Large intestine (tissue), 3 donors: ENCODE data around the gene SNAPC5. TPM values are rescaled to one million over a fixed set of nuclear protein-coding genes. Genes with fewer than 3 reads are reported as not detected.
"Not testable (repeated sequence)": the region's sequence is repeated elsewhere in the genome, so short reads cannot be mapped to it uniquely, and the experiment has no call there.

ENCODE experiments used
- DNase-seq, 2 donors: peaks; one replicate each; pipeline versions ENCODE4 v3.0.0 to v3.0.0-alpha.2; 2013
- H3K27ac ChIP-seq: one replicate; pipeline ENCODE4 v1.5.1; 2013; ENCODE audit warnings: low read length
- H3K27me3 ChIP-seq: 2 replicates; pipeline ENCODE4 v1.6.1; 2013; ENCODE audit warnings: low read length; ENCODE audit not compliant: control insufficient read depth, insufficient read depth
- H3K36me3 ChIP-seq: 2 replicates; pipeline ENCODE4 v1.6.1; 2013; ENCODE audit warnings: low read length; ENCODE audit not compliant: control insufficient read depth, insufficient read depth
- H3K4me1 ChIP-seq: one replicate; pipeline ENCODE4 v1.6.1; 2013; ENCODE audit warnings: low read length; ENCODE audit not compliant: control insufficient read depth, insufficient read depth
- H3K4me3 ChIP-seq: one replicate; pipeline ENCODE4 v1.5.1; 2013; ENCODE audit warnings: low read length
- H3K9me3 ChIP-seq: one replicate; pipeline ENCODE4 v1.6.1; 2013; ENCODE audit warnings: mild to moderate bottlenecking, low read depth, low read length, moderate library complexity; ENCODE audit not compliant: control insufficient read depth
- WGBS: methylation state at CpG from one replicate; pipeline ENCODE4 v1.1.5; 2013; ENCODE audit warnings: low lambda C conversion rate; ENCODE audit not compliant: insufficient coverage; 5-methylcytosine and 5-hydroxymethylcytosine counted together
- polyA plus RNA-seq: library from polyadenylated mRNA; unstranded; fragments of 120-200 nt; gene quantifications from one replicate; pipeline ENCODE4 v1.2.1, GENCODE V29; 2013

Gene SNAPC5
- polyA plus RNA-seq, 1 donor: 29.7 TPM

DNA sequence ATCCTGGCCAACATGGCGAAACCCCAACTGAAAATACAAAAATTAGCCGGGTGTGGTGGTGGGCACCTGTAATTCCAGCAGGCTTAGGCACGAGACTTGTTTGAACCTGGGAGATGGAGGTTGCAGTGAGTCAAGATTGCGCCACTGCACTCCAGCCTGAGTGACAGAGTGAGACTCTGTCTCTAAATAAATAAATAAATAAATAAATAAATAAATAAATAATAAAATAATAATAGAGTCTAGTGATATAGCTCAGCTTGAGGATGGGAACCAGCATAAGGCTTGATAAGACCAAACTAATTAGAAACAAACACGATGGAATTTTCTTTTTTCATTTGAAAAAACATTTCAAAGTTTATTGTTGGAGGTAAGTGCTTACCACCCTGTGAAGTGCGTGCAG, 36.3 kb downstream of the SNAPC5 start:
- not testable (repeated sequence) for H3K27ac ChIP-seq, DNase-seq, H3K4me1 ChIP-seq, H3K27me3 ChIP-seq, H3K9me3 ChIP-seq, H3K4me3 ChIP-seq, H3K36me3 ChIP-seq
- 100% methylated on average over 1 of the region's 6 CpGs for WGBS

DNA sequence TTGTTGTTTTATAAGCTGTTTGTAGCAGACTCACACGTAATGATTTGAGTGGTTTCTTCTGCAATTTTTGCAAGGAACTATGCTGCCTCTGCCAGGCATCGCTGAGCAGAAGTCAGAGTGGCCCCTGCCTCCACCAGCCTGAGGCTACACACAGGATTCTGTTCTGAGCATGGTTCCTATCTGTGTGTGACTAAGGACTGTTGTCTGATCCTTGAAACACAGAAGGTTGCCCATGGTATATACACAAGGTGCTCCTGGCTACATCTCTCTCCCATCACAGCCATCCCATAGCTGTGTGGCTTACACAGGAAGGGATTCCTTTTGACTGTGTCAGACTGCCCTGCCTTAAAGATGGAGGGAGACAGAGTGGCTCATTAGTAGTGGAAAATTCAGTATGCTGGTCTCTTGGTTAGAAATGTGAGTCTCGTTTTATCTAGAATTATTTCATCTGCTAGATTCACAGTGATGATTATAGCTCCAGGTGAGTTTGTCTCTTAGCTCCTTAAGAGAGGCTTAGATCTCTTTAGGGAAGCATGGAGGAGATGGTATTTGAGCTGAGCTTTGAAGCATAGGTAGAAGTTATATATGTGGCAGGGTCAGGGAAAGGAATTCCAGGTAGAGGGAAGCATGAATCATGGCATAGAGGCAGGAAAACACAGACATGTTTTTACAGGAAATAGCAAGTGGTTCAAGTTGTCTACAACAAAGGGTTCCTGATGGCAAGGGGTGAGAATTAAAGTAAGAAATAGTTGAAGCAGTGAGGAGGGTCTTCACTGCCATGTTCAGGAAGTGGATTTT, 37.5 kb downstream of the SNAPC5 start:
- Histone ChIP-seq H3K27me3 (no peaks in the 10 kb centered on the region), H3K27ac (no peak overlapping the region), H3K9me3 (no peaks in the 10 kb centered on the region), H3K4me3 (no peak overlapping the region), H3K4me1 (peaks cover 3% of the 10 kb centered on the region), H3K36me3 (no peaks in the 10 kb centered on the region)
- no peak for DNase-seq
- no CpG with 5 or more reads among the region's 3 CpGs for WGBS

DNA sequence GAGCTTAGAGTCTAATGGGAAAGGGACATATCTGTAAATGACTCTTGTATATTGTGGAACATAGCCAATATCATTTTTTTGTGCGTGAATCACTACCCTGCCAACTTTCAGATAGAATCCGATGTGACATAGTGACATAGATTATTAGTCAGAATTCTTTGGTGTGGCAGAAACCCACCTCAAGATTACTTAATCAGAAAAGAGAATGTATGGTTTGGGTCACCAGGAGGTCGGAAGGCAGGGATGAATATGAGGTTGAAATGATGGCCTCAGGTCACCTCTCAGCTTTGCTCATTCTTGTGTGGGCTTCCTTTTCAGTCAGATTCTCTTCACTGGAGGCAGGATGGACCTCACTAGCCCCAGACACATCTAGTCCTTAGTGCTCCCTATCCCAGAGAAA, 41.4 kb downstream of the SNAPC5 start:
- Histone ChIP-seq H3K27ac (no peak overlapping the region), H3K27me3 (no peaks in the 10 kb centered on the region), H3K9me3 (no peaks in the 10 kb centered on the region), H3K36me3 (peaks cover 3% of the 10 kb centered on the region), H3K4me1 (no peaks in the 10 kb centered on the region), H3K4me3 (no peak overlapping the region)
- no peak for DNase-seq
- no CpG with 5 or more reads among the region's 3 CpGs for WGBS

- WGBS: no CpG with 5 or more reads among the region's 2 CpGs
These were observed 43.4 kb downstream of the SNAPC5 start for GRCh38 chr15:66454143-66454542.

DNA sequence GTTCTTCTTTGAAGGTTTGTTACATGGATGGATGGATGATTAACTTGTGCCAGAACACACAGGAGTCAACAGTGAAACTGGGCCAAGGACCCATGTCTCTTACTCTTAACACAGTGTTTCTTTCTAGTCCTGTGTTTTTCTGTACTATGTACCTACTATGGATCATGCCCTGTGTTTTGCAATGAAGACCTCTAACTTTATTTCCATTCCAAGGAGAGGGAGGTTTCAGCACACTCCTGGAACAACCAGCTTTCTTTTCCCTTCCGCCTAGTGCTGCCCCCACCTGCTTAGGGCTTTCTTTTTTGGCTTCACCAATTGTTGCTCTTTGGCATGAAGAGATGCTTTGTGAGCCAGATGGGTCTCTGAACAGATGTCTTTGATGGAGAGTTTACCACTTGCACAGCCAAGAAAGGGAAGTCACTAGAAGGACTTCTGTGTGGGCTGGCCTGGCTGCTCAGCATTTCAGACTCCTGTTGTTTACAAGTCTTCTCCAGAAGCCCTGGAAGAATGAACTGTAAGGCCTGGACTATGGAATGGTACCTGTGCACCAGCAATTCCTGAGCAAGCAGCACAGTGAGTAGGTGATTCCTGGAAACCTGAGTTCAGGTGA, 44.5 kb downstream of the SNAPC5 start:
- WGBS: no CpG with 5 or more reads among the region's 1 CpG
- Histone ChIP-seq H3K36me3 (peaks cover 3% of the 10 kb centered on the region), H3K4me3 (no peak overlapping the region), H3K9me3 (no peaks in the 10 kb centered on the region), H3K27ac (no peak overlapping the region), H3K4me1 (no peaks in the 10 kb centered on the region), H3K27me3 (no peaks in the 10 kb centered on the region)
- DNase-seq: peak in 1 of 2 donors; percentile 8

More at GRCh38 chr15:66454143-66454542, 43.4 kb downstream of the SNAPC5 start:
- Histone ChIP-seq H3K36me3 (peaks cover 3% of the 10 kb centered on the region), H3K9me3 (no peaks in the 10 kb centered on the region), H3K27me3 (no peaks in the 10 kb centered on the region), H3K4me3 (no peak overlapping the region), H3K4me1 (no peaks in the 10 kb centered on the region), H3K27ac (no peak overlapping the region)
- no peak for DNase-seq

DNA sequence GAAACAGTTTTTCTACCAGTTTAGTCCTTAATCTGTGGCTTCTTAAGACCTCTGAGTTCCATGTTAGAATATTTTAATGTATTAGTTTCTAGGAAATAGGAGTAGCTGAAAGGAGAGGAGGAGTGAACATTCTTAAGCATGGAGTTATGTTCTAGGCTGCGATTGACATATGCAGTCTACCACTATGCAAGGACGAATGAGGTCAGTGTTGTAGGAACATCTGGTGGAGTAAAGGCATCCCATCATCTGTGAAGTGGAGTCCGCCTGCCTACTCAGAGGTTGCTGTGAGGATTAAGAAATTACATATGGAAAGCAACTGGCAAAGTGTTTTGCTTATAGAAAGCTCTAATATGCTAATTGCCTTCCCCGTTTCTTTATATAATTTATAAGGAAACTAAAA, 45.1 kb downstream of the SNAPC5 start:
- H3K27me3 ChIP-seq: no peaks in the 10 kb centered on the region
- H3K9me3 ChIP-seq: no peaks in the 10 kb centered on the region
- no peaks in the 10 kb centered on the region for H3K4me1 ChIP-seq
- WGBS: 75% methylated on average over 1 of the region's 4 CpGs
- no peak for DNase-seq
- no peak overlapping the region for H3K27ac ChIP-seq
- no peak overlapping the region for H3K4me3 ChIP-seq
- H3K36me3 ChIP-seq: peaks cover 3% of the 10 kb centered on the region

Other genes starting within 250 kb of the SNAPC5 start
- 0.66 TPM for gene MEGF11, start 244.0 kb downstream of the SNAPC5 start, polyA plus RNA-seq
- 33.6 TPM for gene DIS3L, start 204.2 kb downstream of the SNAPC5 start, polyA plus RNA-seq
- 10.3 TPM for gene TIPIN, start 141.1 kb downstream of the SNAPC5 start, polyA plus RNA-seq
- gene MAP2K1, start 110.8 kb downstream of the SNAPC5 start, polyA plus RNA-seq: 27.1 TPM
- 2,466 TPM for gene RPL4, start 7.1 kb upstream of the SNAPC5 start, polyA plus RNA-seq
- gene ZWILCH, start 7.6 kb upstream of the SNAPC5 start, polyA plus RNA-seq: 12.3 TPM
- 0.34 TPM for gene LCTL, start 68.2 kb upstream of the SNAPC5 start, polyA plus RNA-seq
- gene SMAD6, start 204.5 kb upstream of the SNAPC5 start, polyA plus RNA-seq: 25.4 TPM